ENCODE measurements around the gene ZDHHC14. TPM values are rescaled to one million over a fixed set of nuclear protein-coding genes. Genes with fewer than 3 reads are reported as not detected.

Gene ZDHHC14
- total and polyA plus RNA-seq, 7 donors: 2.4 to 12.6 (median 9.6) TPM

GRCh38 chr6:157647261-157647915 lies 266.4 kb downstream of the ZDHHC14 start:
- no peaks in the 10 kb centered on the region for H3K27me3 ChIP-seq
- peak; percentile 40 for DNase-seq
- intact Hi-C loops (cut with DNase I): no loop called here
- TF ChIP-seq POLR2A (IDR thresholded peaks at IDR 0.05): no peak
- TF ChIP-seq CTCF (IDR thresholded peaks at IDR 0.05): no peak
- TF ChIP-seq EP300 (IDR thresholded peaks at IDR 0.05): no peak
- no peak for TF ChIP-seq POLR2AphosphoS5 (IDR thresholded peaks at IDR 0.05)
- H3K4me1 ChIP-seq: peaks cover 0 to 15% (median 12%) of the 10 kb centered on the region in 4 donors
- WGBS, 2 donors: 84 to 93% methylated on average over 23 of the region's 23 CpGs
- H3K9me3 ChIP-seq: no peaks in the 10 kb centered on the region
- no peaks in the 10 kb centered on the region for H3K36me3 ChIP-seq
- H3K4me3 ChIP-seq: no peak overlapping the region
- H3K27ac ChIP-seq: no peak overlapping the region

- Histone ChIP-seq H3K9me3 (no peaks in the 10 kb centered on the region), H3K4me3 (no peak overlapping the region), H3K4me1 (peaks cover 0 to 15% (median 12%) of the 10 kb centered on the region in 4 donors), H3K36me3 (peaks cover 0 to 2% (median 0%) of the 10 kb centered on the region in 4 donors), H3K27me3 (no peaks in the 10 kb centered on the region), H3K27ac (no peak overlapping the region)
- DNase-seq: peak; percentile 54
- intact Hi-C loops (cut with DNase I): no loop called here
- WGBS, 2 donors: 93 to 94% methylated on average over 5 of the region's 5 CpGs
- TF ChIP-seq CTCF (IDR thresholded peaks at IDR 0.05) (no peak), POLR2A (IDR thresholded peaks at IDR 0.05) (no peak), EP300 (IDR thresholded peaks at IDR 0.05) (no peak), POLR2AphosphoS5 (IDR thresholded peaks at IDR 0.05) (no peak)
Measured at GRCh38 chr6:157648561-157648960, 267.6 kb downstream of the ZDHHC14 start.

GRCh38 chr6:157649311-157650260 lies 268.6 kb downstream of the ZDHHC14 start:
- 74 to 76% methylated on average over 25 of the region's 25 CpGs for WGBS, 2 donors
- peak overlapping the region in 2 of 4 donors; percentile 26 to 42 for H3K27ac ChIP-seq
- intact Hi-C loops (cut with DNase I): no loop called here
- peak overlapping the region in 3 of 4 donors; percentile 16 to 22 (median 22) for H3K4me3 ChIP-seq
- peak; percentile 68 for DNase-seq
- H3K36me3 ChIP-seq: peaks cover 0 to 6% (median 0%) of the 10 kb centered on the region in 4 donors
- no peaks in the 10 kb centered on the region for H3K27me3 ChIP-seq
- TF ChIP-seq POLR2AphosphoS5 (IDR thresholded peaks at IDR 0.05): peak in 1 of 4 donors; percentile 3
- TF ChIP-seq CTCF (IDR thresholded peaks at IDR 0.05): no peak
- H3K9me3 ChIP-seq: no peaks in the 10 kb centered on the region
- peaks cover 0 to 15% (median 12%) of the 10 kb centered on the region in 4 donors for H3K4me1 ChIP-seq

- Histone ChIP-seq H3K4me3 (peak overlapping the region in 3 of 4 donors; percentile 16 to 22 (median 22)), H3K36me3 (peaks cover 0 to 6% (median 0%) of the 10 kb centered on the region in 4 donors), H3K9me3 (no peaks in the 10 kb centered on the region), H3K4me1 (peaks cover 0 to 15% (median 12%) of the 10 kb centered on the region in 4 donors), H3K27ac (peak overlapping the region in 2 of 4 donors; percentile 26 to 42), H3K27me3 (no peaks in the 10 kb centered on the region)
- TF ChIP-seq POLR2A (IDR thresholded peaks at IDR 0.05) (no peak), EP300 (IDR thresholded peaks at IDR 0.05) (no peak), POLR2AphosphoS5 (IDR thresholded peaks at IDR 0.05) (peak in 2 of 4 donors; percentile 31 to 33)
- intact Hi-C loops (cut with DNase I): no loop called here
- WGBS, 2 donors: 76 to 81% methylated on average over 12 of the region's 12 CpGs
- DNase-seq: peak; percentile 85
Measured at GRCh38 chr6:157650261-157650640, 269.3 kb downstream of the ZDHHC14 start.

GRCh38 chr6:157650801-157651200 lies 269.8 kb downstream of the ZDHHC14 start:
- intact Hi-C loops (cut with DNase I): no loop called here
- no peak overlapping the region for H3K4me3 ChIP-seq
- peak; percentile 42 for DNase-seq
- H3K27ac ChIP-seq: no peak overlapping the region
- H3K9me3 ChIP-seq: no peaks in the 10 kb centered on the region
- TF ChIP-seq POLR2AphosphoS5 (IDR thresholded peaks at IDR 0.05): no peak
- no peak for TF ChIP-seq POLR2A (IDR thresholded peaks at IDR 0.05)
- no peak for TF ChIP-seq CTCF (IDR thresholded peaks at IDR 0.05)
- no peak for TF ChIP-seq EP300 (IDR thresholded peaks at IDR 0.05)
- H3K36me3 ChIP-seq: peaks cover 0 to 6% (median 0%) of the 10 kb centered on the region in 4 donors
- peaks cover 0 to 15% (median 12%) of the 10 kb centered on the region in 4 donors for H3K4me1 ChIP-seq
- WGBS, 2 donors: 93 to 95% methylated on average over 7 of the region's 7 CpGs
- no peaks in the 10 kb centered on the region for H3K27me3 ChIP-seq
